Right cardiac atrium (tissue), 5 donors: ENCODE data around the gene ARL4D. TPM values are rescaled to one million over a fixed set of nuclear protein-coding genes. Genes with fewer than 3 reads are reported as not detected.

Experiments
- ATAC-seq, 2 donors: fragments of 200-7000 bp; cut with Tn5 transposase; one replicate each; pipeline versions ENCODE4 v1.8.0 to v1.9.1; 2020; ENCODE audit warnings: moderate library complexity in 2 of 2, mild to moderate bottlenecking in 1 of 2
- DNase-seq, 3 donors: peaks; one replicate each; pipeline ENCODE4 v3.0.0-alpha.2; 2020
- H3K27ac ChIP-seq: one replicate; pipeline ENCODE4 v1.5.1; 2013; ENCODE audit warnings: mild to moderate bottlenecking, low read length, control low read depth, moderate library complexity
- H3K27me3 ChIP-seq: one replicate; pipeline ENCODE4 v1.6.1; 2013; ENCODE audit not compliant: control insufficient read depth, insufficient read depth
- H3K4me1 ChIP-seq: one replicate; pipeline ENCODE4 v1.6.1; 2013; ENCODE audit warnings: low read length; ENCODE audit not compliant: control insufficient read depth, insufficient read depth
- H3K4me3 ChIP-seq: one replicate; pipeline ENCODE4 v1.5.1; 2013; ENCODE audit warnings: low read length, control low read depth
- H3K9me3 ChIP-seq: one replicate; pipeline ENCODE4 v1.6.1; 2013; ENCODE audit warnings: low read length; ENCODE audit not compliant: control insufficient read depth
- WGBS: extraction: QIAGEN DNeasy Blood & Tissue Kit; methylation state at CpG from one replicate; pipeline ENCODE4 v1.1.7; 2013; 5-methylcytosine and 5-hydroxymethylcytosine counted together
- intact Hi-C, 4 donors: fragments of 100-400 bp; cut with DNase I; formaldehyde crosslinking; loops; one replicate each; pipeline versions ENCODE4 v1.11.0 to v1.14.0; 2022 to 2023
- polyA plus RNA-seq: library from polyadenylated mRNA; stranded (reverse); fragments of 200-250 nt; gene quantifications from one replicate; pipeline ENCODE4 v1.2.3, GENCODE V29; 2013
- total RNA-seq, 4 donors: library from RNA; stranded (reverse); fragmentation: NEBNext Ultra II Directional; extraction: Animal tissue kit (Norgen Biotek cat#: 25700); gene quantifications; one replicate each; pipeline ENCODE4 v1.2.1, GENCODE V29; 2021
- donor health status: healthy with polysubstance abuse.
- donor health status: DM: no; HTN: yes; CAD: no.
- donor health status: DM: no; HTN: no; CAD: no.
- donor health status: DM: no; HTN: yes; CAD: no; lungs with severe emphysema.
- donor health status: DM: yes; HTN: yes; CAD: no.

The ARL4D gene
- total and polyA plus RNA-seq, 5 donors = 10.8 to 24.5 (median 16.2) TPM

- 69% methylated on average over 7 of the region's 7 CpGs for WGBS
- Histone ChIP-seq H3K4me3 (no peak overlapping the region), H3K9me3 (no peaks in the 10 kb centered on the region), H3K27ac (no peak overlapping the region), H3K27me3 (no peaks in the 10 kb centered on the region), H3K4me1 (peaks cover 2% of the 10 kb centered on the region)
- no peak for ATAC-seq
- no peak for DNase-seq
- intact Hi-C loops = no loop called here
Measured at GRCh38 chr17:43448720-43449469, 50.1 kb downstream of the ARL4D start.

- 73% methylated on average over 8 of the region's 8 CpGs for WGBS
- no peak overlapping the region for H3K4me3 ChIP-seq
- ATAC-seq (peak; percentile 48 to 53), DNase-seq (no peak)
- H3K27me3 ChIP-seq = no peaks in the 10 kb centered on the region
- H3K9me3 ChIP-seq = no peaks in the 10 kb centered on the region
- peaks cover 2% of the 10 kb centered on the region for H3K4me1 ChIP-seq
- peak overlapping the region; percentile 45 for H3K27ac ChIP-seq
- intact Hi-C loops = no loop called here
Measured at GRCh38 chr17:43449470-43450248, 50.9 kb downstream of the ARL4D start.

Other genes with a start within 250 kb of the ARL4D start
- 10 to 100 TPM; 83.7 to 98.2 (median 90.9) TPM for gene NBR1, start 227.8 kb upstream of the ARL4D start, total RNA-seq
- 39.4 TPM for gene NBR1, start 227.8 kb upstream of the ARL4D start, polyA plus RNA-seq
- 1 to 10 TPM; 4.9 to 8.7 (median 6.7) TPM for gene TMEM106A, start 187.1 kb upstream of the ARL4D start, total RNA-seq
- gene TMEM106A, start 187.1 kb upstream of the ARL4D start, polyA plus RNA-seq = 2.8 TPM
- gene CCDC200, start 170.4 kb upstream of the ARL4D start, total RNA-seq = not detected
- gene CCDC200, start 170.4 kb upstream of the ARL4D start, polyA plus RNA-seq = 0.16 TPM
- 1,000 to 10,000 TPM; 4,539 to 8,032 (median 6,851) TPM for gene RNU2-1, start 165.0 kb upstream of the ARL4D start, total RNA-seq
- not detected for gene RNU2-1, start 165.0 kb upstream of the ARL4D start, polyA plus RNA-seq
- gene DHX8, start 85.0 kb downstream of the ARL4D start, total RNA-seq = 10 to 100 TPM; 23.1 to 38.8 (median 29.2) TPM
- 12.8 TPM for gene DHX8, start 85.0 kb downstream of the ARL4D start, polyA plus RNA-seq
- 1 to 10 TPM in 1 of 4 donors, under 1 TPM in 2, not detected in 1; 0.14 to 2.1 (median 0.59) TPM for gene ETV4, start 147.3 kb downstream of the ARL4D start, total RNA-seq
- 0.27 TPM for gene ETV4, start 147.3 kb downstream of the ARL4D start, polyA plus RNA-seq